Measurements from ENCODE around the gene BAIAP2L1.

DNA sequence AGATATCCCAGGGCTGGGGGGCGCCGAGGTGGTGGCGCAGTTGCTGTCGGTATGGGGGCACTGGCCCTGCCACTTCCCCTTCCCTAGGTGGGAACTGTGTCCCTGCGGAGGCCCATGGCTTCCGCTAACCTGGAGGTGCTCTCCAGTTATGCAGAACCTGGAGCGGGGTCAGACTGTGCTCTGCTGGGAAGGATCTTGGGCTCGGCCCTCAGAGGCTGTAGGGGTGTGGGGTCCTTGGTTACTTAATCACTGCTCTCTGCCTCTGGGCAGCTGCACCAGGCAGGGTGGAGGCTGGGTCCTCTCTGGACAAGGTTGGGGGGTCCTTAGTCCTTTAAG is 117.0 kb downstream of the BAIAP2L1 start:
- TF ChIP-seq, protein P1, sequence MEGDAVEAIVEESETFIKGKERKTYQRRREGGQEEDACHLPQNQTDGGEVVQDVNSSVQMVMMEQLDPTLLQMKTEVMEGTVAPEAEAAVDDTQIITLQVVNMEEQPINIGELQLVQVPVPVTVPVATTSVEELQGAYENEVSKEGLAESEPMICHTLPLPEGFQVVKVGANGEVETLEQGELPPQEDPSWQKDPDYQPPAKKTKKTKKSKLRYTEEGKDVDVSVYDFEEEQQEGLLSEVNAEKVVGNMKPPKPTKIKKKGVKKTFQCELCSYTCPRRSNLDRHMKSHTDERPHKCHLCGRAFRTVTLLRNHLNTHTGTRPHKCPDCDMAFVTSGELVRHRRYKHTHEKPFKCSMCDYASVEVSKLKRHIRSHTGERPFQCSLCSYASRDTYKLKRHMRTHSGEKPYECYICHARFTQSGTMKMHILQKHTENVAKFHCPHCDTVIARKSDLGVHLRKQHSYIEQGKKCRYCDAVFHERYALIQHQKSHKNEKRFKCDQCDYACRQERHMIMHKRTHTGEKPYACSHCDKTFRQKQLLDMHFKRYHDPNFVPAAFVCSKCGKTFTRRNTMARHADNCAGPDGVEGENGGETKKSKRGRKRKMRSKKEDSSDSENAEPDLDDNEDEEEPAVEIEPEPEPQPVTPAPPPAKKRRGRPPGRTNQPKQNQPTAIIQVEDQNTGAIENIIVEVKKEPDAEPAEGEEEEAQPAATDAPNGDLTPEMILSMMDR (IDR thresholded peaks at IDR 0.05), result no peak
- TF ChIP-seq POLR2A (IDR thresholded peaks at IDR 0.05) (no peak), POLR2AphosphoS5 (IDR thresholded peaks at IDR 0.05) (no peak)
